NCI-H82 (cell line): ENCODE data around the gene ZNF280D.
"Not testable (repeated sequence)": the region's sequence is repeated elsewhere in the genome, so short reads cannot be mapped to it uniquely, and the experiment has no call there.

Source experiments
- DNase-seq: peaks from one replicate; lab custom pipeline; 2025; lab: John Stamatoyannopoulos, UW

Gene ZNF280D, protein sequence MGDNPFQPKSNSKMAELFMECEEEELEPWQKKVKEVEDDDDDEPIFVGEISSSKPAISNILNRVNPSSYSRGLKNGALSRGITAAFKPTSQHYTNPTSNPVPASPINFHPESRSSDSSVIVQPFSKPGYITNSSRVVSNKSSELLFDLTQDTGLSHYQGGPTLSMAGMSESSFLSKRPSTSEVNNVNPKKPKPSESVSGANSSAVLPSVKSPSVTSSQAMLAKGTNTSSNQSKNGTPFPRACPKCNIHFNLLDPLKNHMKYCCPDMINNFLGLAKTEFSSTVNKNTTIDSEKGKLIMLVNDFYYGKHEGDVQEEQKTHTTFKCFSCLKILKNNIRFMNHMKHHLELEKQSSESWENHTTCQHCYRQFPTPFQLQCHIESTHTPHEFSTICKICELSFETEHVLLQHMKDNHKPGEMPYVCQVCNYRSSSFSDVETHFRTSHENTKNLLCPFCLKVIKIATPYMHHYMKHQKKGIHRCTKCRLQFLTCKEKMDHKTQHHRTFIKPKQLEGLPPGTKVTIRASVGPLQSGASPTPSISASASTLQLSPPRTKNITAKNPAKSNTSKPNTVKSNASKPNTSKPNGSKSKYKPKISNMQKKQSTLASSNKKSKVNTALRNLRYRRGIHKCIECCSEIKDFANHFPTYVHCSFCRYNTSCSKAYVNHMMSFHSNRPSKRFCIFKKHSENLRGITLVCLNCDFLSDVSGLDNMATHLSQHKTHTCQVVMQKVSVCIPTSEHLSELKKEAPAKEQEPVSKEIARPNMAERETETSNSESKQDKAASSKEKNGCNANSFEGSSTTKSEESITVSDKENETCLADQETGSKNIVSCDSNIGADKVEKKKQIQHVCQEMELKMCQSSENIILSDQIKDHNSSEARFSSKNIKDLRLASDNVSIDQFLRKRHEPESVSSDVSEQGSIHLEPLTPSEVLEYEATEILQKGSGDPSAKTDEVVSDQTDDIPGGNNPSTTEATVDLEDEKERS

GRCh38 chr15:56733136-56734012 lies at the start of gene ZNF280D:
ZNF280D (minus strand) TSS chr15:56733509; CDS start chr15:56707109, 26,400 bp downstream.
- DNase-seq: peak; percentile 86

GRCh38 chr15:56782306-56782705 lies 49.0 kb upstream of the ZNF280D start:
- DNase-seq: no peak

- DNase-seq: no peak
Measured at GRCh38 chr15:56781666-56782065, 48.4 kb upstream of the ZNF280D start.

- DNase-seq: not testable (repeated sequence)
Measured at GRCh38 chr15:56780102-56780725, 46.9 kb upstream of the ZNF280D start.

DNA sequence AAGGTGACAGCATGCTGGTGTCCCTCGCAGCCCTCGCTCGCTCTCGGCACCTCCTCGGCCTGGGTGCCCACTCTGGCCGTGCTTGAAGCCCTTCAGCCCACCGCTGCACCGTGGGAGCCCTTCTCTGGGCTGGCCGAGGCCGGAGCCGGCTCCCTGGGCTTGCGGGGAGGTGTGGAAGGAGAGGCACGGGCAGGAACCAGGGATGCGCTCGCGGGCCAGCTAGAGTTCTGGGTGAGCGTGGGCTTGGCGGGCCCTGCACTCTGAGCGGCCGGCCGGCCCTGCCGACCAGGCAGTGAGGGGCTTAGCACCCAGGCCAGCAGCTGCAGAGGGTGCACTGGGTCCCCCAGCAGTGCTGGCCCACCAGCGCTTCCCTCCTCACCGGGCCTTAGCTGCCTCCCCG lies 46.1 kb upstream of the ZNF280D start:
- not testable (repeated sequence) for DNase-seq

DNA sequence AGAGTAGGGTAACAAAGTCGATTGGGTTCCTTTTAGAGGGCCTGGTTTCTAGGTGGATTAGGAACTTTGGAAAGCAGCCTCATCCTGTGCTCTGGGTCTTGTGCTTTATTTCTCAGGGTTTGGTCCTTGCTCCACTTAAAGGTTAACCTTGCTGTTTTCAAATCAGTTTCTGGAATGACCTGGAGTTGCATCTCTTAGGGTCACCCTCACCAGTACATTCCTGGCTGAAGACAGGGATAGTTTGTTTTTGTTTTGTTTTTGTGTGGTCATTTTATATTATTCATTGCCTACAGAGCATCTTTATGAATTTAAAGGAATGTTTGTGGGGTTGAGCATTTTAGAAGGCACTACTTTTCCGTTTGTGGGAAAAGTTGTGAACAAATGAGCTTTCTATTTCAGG lies 45.5 kb upstream of the ZNF280D start:
- no peak for DNase-seq

DNA sequence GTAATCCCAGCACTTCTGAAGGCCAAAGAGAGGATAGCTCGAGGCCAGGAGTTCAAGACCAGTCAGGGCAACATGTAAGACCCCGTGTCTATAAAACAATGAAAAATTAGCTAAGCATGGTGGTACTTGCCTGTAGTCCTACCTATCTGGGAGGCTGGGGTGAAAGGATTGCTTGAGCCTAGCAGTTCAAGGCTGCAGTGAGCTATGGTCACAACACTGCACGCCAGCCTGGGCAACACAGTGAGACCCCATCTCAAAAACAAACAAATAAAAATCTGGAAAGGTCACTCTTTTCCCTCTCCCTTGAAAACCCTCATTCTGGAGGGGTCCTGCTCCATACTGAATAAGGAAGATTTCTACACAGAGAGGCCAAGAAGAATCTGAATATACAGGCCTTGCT lies 43.5 kb upstream of the ZNF280D start:
- DNase-seq: no peak

DNA sequence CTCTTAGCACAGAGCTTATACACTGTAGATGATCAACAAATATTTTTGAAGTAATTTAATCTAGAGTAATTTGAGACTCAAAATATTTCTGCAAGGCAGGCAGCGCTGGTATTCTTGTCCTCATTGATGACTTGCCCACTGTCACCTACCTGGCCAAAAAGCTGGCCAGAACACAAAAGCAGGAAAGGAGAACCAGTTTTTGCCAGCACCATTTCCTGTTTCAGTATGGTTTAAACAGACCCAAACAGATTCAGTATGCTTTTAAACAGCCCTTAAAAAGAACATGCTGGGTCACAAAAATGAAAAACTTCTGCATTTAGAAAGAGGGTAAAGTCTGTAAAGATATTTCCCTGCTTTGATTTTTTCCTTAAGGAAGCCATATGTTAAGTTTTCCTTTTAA lies 42.3 kb upstream of the ZNF280D start:
- DNase-seq: no peak

GRCh38 chr15:56774356-56774755 lies 41.0 kb upstream of the ZNF280D start:
- no peak for DNase-seq

DNA sequence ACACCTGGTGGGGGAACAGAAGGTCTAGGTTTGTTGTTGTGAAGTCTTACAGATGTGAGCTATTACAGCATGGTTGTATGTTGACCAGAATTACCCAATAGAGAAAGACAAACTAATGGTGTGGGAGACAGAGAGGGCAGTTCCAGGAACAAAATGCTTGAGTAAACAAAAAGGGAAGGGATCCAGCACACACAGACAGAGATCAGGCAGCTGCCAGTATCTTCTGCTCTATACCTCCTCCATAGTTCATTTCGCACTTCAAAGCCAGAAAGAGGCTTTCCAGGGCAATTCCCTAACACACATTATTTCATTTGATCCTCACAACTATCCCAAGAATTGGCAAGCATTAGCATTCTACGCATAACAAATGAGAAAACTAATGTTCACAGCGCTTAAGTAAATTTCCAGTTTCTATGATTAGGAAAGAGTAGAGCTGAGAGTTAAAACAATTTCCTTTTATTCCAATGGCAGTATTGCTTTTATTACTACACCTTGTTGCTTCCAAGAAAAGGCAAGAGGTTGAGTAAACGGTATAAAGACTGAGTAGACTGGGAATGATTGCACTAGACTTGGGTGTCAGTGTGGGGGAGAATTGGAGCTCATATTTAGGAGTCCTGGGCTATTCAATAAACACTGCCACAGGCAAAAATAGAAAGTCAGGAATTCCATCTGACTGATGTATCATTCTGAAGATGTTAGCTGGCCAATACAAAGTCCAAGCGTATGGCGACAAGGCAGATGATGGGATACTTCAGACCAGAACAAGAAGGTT lies 39.7 kb upstream of the ZNF280D start:
- no peak for DNase-seq

DNA sequence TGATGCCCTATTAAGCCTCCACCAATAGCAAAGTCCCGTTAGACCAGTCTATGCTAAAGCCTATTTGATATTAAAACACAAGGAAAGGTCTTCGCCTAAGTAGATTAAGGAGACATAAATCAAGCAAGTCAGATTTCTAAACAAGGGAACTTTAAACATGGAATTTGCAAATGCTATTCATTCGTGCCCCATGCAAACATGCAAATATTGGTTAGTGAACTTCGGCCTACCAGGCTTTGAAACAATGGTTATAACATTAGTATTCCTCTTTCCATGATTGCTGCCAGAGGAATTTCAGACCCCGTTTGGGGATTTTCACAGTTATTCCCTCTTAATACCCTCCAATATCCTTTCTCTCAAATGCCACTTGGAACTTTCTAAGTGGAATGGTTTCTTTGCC lies 36.9 kb upstream of the ZNF280D start:
- DNase-seq: peak; percentile 85

DNA sequence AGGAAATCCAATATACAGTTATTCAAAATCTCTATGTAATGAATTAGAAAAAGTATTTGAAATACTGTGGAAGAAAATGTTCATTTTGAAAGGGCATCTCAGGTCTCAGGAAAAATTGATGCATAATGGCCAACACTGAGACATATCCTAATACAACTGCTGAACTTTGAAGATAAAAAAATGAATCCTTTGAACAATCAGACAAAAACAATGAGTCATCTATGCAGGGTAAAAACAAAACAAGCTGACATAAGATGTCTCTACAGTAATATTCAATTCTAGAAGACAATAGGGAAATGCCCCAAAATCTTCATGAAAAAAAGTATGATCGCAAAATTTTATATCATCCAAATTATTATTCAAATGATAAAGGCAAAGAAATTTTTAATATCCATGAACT lies 34.0 kb upstream of the ZNF280D start:
- DNase-seq: no peak

- DNase-seq: peak; percentile 35
Measured at GRCh38 chr15:56765251-56765650, 31.9 kb upstream of the ZNF280D start.

- no peak for DNase-seq
Measured at GRCh38 chr15:56763141-56763895, 30.0 kb upstream of the ZNF280D start.

GRCh38 chr15:56760186-56760585 lies 26.9 kb upstream of the ZNF280D start:
- peak; percentile 51 for DNase-seq

GRCh38 chr15:56759450-56759845 lies 26.1 kb upstream of the ZNF280D start:
- no peak for DNase-seq

DNA sequence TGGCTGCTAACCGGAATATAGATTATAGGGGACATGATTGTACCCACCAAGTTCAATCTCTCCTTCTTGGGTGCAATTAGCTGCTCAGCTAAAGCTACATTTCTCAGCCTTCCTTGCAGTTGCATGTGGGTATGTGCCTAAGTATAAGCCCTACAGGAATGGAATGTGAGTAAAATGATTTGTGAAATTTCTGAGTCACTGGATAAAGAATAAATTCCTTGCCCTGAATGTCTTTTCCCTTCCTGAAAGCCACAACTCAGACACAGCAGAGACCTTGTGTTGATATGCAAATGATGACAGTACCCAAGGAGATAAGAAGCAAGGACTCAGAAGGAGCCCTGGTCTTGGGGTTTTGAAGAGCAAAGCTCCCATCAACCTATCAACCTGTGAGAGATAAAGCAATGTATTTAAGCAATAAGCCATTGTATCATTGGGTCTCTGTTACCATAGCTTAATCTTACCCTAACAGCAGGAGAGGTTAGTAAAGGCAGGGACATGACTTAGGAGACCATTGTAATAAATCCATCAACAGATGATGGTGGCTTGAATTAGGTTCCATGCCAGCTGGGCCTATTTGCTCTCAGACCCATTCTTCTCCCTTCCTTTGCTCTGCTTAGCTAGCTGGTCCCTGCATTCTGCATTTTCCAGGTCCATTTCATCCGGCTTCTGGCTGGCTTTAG lies 25.6 kb upstream of the ZNF280D start:
- DNase-seq: peak; percentile 55

DNA sequence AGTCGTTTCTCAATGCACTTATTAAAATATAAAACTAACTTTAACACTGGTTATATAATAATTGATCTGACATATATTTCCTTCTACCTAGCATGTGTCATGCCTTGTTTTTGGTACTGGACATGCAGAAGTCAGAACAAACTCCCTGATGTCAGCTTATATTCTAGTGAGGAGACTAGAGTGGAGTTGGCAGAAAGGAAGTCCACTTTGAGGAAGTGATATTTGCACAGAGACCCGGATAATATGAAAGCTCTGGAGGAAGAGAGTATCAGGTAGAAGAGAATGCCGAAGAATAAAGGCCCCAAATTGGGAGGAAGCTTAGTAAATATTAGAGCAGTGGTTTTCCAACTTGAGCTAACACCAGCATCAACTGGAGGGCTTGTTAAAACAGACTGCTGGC lies 24.6 kb upstream of the ZNF280D start:
- DNase-seq: no peak

GRCh38 chr15:56754772-56755370 lies 21.6 kb upstream of the ZNF280D start:
- no peak for DNase-seq
